Kidney capillary endothelial cell (primary cell): Measurements from ENCODE around the gene HOXB4.
A peak's percentile ranks its signal among the peaks of the same experiment; 100 is the strongest.

Source experiments
- DNase-seq: peaks from one replicate; pipeline ENCODE4 v3.0.0-alpha.2; 2018; ENCODE audit warnings: low spot score

Gene HOXB4

DNA sequence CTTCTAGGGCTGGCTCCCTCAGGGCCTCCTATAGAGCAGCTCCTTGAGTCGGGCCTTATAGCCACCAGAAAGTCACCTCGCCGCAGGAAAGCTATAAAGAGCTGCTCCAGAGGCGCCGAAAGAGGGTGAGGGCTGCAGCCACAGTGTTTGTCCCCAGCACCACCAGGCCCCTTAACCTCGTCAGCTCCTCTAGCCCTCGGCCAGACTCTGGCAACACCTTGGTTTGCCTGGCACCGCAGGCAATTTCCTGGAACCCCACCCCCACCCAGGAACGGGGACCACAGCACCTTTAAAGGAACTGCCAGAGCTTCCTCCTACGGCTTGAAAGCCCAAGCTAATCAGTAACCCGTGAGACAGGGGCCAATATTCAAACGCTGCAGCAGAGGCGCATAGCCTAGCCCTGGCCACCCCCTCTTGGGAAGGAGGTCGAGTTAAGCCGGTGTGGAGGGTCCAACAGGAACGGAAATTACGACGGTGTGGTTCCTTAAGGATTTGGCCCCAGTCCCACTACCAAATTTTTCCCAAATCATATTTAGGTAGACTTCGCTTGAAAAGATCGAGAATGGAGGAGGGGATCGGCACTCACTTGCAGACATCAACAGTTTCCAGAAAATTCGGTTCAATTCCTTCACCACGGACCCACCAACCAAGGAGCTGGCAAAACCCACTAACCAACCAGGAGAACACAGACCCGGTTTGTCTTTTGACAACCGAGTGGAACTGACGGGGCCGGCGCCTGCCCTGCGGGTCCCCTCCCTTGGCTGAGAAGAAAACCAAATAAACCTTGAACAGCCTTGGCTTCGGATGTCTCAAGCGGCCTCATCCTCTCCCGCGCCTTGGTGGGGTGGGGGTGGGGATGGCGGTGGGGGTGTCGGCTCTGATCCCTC is 23.6 kb upstream of the HOXB4 start:
- no peak for DNase-seq

DNA sequence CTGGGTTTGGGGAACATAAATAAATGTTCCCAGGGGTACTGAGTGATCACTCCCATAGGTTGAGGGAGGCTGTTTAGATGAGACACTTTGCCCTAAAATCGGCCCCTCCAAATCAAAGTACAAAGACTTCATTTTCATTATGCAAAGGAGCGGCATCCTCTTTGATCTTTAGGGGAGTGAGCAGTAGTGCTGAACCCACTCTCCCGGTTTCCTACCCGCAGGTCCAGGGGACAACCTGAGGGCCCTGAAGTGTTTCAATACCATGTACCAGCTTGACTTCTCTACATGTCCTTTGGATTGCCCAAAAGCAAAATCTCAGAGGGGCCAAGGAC is 23.0 kb upstream of the HOXB4 start:
- no peak for DNase-seq

DNA sequence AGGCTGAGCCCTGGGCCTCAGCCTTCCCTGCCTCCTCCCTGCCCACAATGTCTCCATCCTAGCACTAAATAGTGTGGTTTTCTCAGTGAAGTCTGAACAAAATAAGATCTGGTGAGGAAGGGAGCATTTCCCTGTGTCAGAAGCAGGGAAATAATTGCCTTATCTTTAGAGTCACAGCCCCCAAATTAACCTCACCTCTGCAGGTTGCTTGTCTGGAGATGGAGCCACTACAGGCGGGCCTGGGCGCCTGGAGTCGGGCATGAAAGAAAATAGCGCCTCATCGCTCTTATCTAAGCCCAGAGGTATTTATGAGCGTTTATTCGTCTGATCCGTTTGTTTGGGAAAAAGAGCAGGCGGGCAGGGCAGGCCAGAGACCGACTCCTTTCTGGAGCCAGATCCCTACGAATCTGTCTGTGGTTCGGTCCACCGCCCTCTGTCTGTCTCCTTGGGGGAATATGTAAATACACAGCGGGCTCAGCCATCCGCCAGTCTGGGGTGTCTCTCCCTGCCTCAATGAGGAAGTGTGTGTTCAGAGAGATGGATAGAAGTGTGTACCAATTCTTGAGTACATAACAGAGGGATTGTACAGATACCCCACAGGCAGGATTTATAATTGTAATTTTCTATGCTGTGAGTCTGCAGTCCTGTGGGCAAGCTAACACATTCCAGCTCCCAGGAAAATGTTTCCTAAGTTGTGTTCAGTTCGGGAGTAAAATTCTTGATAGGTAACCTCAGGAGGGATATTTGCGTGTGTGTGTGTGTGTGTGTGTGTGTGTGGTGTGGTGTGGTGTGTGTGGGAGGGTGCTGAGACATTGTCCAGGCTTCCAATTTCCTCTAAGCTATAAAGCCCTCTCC is 22.3 kb upstream of the HOXB4 start:
- no peak for DNase-seq

DNA sequence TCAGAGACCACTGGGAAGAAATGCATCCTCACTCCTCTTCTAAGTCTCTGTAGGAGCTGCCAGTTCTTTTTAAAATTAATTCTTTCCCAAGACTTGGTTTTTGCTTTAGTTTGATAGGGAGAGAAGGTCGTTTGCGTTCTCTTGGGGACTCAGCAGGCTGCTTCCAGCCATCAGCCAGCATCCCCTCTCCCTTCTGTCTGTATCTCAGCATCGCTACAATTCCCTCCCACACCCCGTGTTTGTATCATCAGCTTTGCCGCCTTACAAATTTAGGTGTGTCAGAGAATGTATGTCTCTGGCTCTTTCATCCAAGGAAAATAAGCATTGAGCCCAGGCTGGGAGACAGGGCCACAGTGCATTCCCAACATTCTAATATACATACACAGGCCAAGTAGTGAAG is 21.2 kb upstream of the HOXB4 start:
- no peak for DNase-seq

DNA sequence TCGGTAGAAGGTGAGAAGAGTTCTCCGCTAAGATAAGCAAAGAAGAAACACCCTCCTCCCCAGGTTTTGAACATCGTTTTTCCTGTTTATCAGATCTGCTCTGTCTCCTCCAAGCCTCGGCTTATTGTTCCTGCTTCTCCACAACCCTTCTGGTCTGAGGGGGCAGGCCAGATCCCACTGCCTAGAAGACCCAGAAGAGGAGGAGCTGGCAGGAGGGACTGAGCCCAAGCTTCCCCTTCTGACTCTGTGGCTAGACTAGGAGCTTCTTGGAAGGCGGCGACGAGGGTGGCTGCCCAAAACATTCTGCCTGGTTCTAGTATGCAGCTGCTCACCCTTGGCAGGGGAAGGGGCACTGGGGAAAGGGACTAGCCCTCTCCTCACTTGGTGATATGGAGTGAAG is 20.6 kb upstream of the HOXB4 start:
- DNase-seq, result no peak

DNA sequence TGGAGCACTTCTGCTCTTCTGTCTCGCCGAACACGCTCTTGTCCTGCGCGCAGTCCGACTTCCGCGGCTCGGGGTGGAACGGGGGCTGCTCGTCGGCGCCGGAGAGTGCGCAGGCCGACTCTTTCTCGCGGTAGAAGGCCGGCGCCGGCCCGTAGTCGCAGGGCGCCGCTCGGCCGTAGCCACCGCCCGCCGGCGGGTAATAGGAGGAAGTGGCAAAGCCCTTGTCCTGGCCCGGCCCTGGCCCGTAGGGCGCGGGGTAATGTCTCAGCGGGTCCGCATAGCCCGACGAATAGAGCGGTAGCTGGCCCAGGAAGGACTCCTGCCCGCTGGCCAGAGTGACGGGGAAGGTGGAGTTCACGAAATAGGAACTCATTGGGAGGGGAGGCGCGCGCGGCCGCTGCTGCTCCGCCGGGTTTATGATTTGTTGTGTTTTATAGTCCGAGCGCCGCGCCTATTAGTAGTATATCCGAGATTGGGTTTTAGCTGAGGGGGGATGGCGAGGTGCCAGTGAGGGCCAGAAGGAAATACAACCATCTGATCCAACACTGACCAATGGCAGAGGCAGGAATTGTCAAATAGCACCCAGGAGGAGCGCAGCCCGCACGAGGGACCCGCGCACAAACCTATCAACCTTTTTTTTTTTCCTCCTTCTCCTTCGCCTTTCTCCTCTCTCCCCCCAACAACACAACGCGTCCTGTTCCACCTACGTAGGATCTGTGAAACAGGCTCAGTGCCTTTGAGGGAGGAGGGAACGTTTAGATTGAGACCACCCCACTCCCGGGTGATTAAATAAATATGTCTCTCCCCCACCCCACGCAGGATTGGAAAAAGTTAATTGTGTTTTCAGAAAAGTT is 19.9 kb upstream of the HOXB4 start:
- DNase-seq, result peak; percentile 67

DNA sequence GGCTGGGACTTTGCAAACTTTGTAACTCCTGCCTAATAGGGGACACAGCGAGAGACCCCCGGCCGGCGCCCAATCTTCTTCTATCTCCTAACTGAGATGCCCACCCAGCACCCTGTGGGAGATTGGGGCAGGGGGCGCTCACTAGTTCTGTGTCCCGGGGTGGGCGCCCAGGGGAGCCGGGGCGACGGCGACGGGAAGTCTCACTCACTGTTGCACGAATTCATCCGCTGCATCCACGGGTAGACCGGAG is 19.3 kb upstream of the HOXB4 start:
- DNase-seq, result no peak

DNA sequence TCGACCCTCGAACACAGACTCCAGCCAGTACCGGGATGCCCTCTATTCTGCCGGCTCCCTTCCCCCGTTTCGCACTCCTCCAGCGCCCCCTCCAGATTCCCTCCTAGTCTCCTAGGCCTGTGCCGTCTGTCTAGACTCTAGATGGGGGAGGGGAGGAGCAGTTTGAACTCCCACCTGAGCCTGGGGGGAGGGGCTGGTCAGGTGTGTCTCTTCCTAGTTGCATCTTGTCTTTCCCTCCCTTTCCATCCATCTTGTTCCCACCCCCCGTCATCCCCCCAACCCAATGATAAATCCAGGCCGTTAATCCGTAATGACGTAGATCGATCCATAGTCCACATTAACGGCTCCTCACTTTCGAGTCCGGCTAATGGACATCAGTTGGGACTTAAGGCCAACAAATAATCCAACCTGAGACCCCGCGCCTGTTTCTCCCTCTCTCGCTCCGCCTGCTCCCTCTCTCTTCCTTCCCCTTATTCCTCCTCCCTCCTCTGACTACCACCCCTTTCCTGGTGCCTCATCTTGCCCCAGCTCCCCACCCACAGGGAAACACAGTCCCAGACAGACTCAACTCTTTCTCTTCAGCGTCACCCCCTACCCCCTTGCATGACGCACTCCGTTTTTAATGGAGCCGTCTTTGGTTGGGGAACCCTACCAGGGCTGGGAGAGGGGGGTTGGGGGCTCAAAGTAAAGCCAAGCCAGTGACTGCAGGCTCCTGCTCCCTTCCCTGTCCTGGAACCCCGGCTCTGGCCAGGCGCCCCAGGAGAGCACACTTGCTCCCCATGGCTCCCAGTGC is 18.8 kb upstream of the HOXB4 start:
- no peak for DNase-seq

DNA sequence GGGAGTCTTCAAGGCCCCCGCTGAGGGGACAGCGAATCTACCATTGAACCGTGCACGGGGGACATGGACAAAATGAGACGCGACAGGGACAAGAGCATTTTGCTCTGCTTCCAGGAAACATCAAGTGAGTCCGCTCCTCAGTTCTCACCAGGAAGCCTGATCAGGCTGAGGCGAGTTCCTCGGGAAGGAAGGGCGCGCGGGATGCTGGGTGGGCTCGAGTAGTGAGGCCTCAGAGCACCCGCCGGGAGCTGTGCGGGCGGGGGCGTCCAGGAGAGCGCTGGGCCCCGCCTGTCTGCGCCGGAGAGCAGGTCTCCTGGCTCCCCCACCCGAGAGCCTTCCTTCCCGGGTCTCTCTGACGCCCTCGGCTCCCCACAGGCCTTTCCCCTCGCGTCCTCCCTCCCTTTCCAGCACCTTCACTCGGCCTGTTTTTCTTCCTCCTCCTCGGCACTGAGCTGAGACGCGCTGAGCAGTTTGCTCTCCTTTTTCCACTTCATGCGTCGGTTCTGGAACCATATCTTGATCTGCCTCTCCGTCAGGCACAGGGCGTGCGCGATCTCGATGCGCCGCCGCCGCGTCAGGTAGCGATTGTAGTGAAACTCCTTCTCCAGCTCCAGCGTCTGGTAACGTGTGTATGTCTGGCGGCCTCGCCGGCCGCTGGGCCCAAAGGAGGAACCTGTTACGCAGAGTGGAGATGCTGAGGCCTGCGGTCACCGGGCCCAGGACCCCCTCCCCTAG is 18.0 kb upstream of the HOXB4 start:
- no peak for DNase-seq

DNA sequence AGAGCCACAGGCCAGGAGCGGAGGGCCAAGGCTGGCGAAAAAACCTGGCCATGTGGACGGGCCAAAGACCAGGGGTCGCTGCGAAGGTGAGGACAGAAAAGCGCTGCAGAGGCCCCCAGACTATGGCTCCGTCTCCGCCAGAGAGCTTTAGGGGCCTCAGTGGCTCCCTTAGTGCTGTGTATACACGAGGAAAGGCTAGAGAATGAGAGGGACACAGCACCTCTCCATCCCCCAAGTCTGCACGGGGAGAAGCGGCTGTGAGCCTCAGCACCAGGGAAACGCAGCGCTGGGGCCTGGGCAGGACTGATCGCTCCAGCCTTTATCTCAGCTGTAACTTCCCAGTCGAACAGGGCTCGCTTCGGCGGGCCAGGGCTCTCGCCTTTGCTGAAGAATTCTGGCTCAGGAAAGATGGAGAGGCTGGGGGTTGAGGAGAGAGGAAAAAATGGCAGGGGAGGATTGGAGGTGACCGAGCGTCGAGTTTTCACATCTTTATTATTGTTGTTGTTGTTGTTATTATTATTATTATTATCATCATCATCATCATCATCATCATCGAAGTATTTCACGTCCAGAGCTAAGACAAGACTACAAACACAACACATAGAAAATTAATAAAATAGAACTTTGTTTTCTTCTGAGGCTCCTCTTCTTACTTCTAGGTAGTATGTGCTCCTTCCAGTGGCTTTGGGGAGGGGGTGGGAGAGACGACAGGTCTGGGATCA is 17.3 kb upstream of the HOXB4 start:
- no peak for DNase-seq

DNA sequence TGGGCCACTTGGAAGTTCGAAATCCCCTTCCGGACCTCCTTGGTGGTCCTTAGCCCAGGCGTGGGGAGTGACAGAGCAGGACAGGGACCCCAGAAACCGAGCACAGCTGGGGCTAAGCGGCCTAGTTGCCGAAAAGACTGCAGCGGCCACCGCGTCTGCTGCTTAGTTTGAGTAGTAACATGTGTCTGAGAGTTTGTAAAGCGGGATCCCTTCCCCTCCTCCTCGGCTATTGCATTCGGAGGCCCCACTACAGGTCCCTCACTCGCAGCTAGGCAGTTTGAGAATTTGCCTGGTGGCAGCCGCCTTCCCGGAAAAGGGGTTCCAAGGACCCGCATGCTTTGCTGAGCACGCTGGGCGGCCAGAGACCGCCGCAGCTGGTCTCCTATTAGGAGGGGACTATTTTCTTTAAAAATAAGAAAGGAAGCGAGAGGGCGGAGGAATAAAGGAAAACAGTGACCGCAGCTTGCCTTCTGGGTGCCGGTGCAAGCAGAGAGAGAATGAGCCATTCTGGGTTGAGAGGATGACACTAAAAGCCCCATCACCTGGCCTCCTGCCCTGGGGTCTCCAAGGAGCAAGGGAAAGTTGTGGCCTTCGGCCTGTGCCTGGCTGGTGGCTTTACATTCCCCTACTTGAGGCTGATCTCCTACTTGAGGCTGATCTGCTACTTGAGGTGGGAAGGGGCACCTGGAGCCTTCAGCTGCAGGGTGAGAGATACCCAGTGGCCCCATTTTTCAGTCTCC is 16.6 kb upstream of the HOXB4 start:
- no peak for DNase-seq

DNA sequence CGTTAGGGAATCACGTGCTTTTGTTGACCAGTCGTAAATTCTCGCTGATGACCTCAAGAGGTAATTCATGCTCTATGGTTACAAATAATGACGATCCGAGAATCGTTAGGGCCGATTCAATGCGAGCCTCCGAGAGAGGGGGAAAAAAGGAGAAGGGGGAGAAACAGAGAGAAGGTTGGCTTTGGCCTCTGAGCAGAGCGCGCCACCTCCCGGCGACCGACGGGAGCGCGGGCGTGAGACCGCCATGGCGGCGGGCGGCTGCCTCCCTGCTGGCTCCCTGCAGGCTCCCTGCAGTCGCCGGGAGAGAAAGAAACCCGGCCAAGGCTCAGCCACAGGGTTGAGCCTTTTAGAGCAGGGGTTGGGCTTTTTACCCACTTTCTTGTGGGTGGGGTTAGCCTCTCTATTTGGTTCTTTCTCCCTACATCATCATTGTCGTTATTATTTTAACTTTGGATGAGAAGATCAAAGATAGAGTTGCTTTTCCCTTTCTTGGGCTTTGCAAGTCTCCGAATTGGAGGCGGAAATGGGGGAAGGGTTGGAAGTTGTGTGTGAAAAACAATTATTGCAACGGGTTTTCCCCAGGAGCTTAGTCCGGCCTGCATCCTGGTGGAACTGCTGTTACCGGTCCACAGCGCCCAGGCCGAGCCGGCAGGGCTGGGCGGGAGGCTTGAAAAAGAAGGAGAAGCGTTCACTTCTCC is 15.8 kb upstream of the HOXB4 start:
- peak; percentile 83 for DNase-seq

DNA sequence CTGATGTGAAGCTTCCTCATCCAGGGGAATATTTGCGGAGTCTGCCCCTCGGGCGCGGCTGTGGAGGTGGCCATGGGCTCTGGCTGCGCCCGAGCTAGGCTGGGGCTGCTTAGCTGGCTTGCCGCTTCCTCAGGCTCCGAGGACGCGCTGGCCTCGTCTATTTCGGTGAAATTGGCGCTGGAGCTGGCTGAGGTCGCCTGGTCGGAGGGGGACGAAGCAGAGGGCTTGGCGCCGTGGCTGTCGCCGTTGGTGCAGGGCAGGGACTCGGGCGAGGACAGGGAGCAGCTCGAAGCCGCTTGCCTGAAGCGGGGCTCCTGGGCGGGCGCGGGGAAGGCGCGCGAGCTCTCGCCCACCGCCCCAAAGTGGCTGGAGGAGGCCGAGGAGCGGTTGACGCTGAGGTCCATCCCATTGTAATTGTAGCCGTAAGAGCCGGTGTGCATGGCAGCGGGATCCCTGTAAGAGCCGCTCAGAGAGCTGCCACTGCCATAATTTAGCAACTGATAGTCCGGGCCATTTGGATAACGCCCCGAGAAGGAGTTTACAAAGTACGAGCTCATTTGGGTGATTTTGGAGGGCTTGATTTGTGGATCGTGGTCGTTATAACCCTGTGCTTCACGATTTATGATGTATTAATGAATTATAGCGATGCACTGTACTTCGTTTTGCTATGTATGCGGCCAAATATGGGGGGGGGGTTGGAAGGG is 15.1 kb upstream of the HOXB4 start, which contains the start of gene HOXB5:
TSS of gene HOXB5 (minus strand) at position 654 of the 704 bp plus-strand sequence. CDS start at position 557, 97 bp downstream.
- no peak for DNase-seq

DNA sequence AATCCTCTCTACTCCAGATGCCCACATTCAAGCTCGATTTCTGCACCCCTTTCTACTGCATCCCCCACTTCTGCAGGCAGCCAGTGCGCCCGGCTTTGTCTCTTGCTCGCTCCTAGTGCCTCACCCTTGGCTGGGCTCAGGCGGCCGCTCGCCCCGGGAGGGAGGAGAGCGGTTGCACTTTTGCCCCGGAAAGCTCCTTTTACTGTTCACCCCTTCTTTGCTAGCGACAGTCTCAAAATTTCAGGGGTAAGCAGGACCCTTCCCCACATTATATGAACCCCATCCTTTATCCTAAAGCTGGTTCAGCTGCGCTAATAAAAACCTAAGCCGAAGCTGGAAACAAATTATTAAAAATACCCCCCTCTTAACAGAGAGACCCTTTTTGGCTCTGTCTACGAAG is 14.4 kb upstream of the HOXB4 start:
- DNase-seq, result no peak

DNA sequence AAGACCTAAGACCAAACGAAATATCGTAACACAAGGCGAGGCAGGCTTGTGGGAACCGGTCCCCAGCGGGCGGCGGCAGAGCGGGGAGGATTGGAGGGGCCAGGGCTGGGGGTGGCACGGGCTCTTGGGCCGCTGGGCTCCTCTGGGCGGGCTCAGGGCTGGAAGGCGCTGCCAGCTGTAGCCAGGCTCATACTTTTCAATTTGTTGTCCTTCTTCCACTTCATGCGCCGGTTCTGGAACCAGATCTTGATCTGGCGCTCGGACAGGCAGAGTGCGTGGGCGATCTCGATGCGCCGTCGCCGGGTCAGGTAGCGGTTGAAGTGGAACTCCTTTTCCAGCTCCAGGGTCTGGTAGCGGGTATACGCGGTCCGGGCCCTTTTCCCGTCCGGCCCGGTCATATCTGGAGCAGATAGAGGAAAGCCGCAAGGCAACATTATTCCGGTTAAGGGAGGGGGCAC is 13.9 kb upstream of the HOXB4 start:
- DNase-seq, result no peak

DNA sequence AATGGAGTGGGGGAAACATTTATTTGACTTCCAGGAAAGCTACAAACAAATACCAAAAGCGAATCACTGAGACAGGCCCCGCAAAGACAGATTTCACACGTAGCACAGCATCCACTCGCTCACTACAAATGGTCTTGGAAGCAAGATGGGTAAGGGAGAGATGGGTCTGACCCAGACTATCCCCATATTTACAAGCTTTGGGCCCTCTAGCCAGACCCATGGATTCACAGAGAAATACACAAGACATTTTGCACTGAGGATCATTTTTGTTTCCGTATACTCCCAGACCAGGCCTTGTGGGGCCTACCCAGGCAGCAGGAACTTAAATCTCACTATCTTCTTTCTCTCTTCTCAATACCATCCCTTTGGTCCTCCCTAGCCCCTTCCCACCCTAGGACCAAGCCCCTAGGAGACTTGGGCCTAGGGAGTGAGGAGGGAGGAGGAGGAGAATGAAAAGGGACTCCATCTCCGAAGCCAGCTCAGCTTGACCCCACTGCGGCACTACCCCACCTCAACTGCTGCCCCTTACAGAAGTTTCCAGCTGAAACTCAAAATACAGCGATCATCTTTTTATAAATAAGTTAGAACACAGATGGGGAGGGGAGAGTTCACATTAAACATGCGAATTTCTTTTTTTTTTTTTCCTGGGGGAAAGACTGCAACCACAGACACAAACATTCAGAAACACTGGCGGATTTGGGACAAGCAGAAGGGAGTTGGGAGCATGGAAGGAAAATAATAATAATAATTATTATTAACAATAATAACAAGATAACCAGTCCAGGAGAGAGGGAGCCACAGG is 13.3 kb upstream of the HOXB4 start:
- no peak for DNase-seq

DNA sequence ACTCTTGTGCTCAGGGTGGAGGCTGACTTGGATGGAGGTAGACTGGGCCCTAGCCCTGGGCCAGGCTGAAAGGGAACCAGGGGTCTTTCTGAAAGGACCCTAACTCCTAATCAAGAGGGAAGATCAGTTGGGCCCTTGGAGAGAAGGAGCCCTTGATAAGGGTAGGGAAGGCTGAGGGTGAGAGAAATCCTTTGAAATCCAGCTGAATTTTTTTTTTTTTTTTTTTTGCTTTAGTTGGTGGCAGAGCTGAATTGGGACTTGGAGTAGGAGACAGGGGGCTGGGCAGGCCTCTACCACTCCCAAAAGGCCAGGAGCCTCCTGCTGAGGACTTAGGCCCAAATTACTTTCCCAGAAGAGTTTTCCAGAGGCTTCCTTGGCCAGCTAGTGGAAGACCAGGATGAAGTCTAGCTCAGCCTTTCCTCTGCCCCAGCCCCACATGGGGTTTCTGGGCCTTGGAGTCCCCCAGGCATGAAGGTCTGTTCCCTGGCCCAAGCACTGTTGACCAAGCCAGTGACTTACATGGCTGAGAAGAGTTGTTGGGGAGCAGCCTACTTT is 12.5 kb upstream of the HOXB4 start:
- no peak for DNase-seq
